Endothelial cell of umbilical vein (primary cell): Measurements from ENCODE around the gene ICE2. TPM values are rescaled to one million over a fixed set of nuclear protein-coding genes. Genes with fewer than 3 reads are reported as not detected.
"Not testable (repeated sequence)": the region's sequence is repeated elsewhere in the genome, so short reads cannot be mapped to it uniquely, and the experiment has no call there.

Experiments used
- BruUV-seq: library from RNA; stranded (reverse); fragments of 400-500 nt; replicated peaks from 2 replicates; lab custom pipeline; 2021; lab: Mats Ljungman, UMichigan
- CTCF ChIA-PET: fragments of 300-600, 350-600 bp; sonication (Branson Sonifier 250); formaldehyde crosslinking; loops from one replicate; lab custom pipeline; 2021; ENCODE audit warnings: antibody characterized with exemption, inconsistent platforms; lab: Charles Lee
- POLR2A ChIA-PET: fragments of 300-600, 350-600 bp; sonication (Branson Sonifier 250); formaldehyde crosslinking; loops from one replicate; lab custom pipeline; 2021; ENCODE audit warnings: antibody characterized with exemption, inconsistent platforms; lab: Charles Lee
- DNase-seq: peaks from one replicate; pipeline ENCODE4 v3.0.0-alpha.2; 2011; ENCODE audit warnings: low read depth, low spot score
- FAIRE-seq: peaks from 2 replicates; lab custom pipeline; 2011; peaks lifted over from hg19 to GRCh38; lab: Jason Lieb, UNC
- H2AFZ ChIP-seq: 2 replicates; pipeline ENCODE4 v1.6.0; 2012; ENCODE audit warnings: low read depth, low read length, control low read depth, inconsistent platforms
- H3K27ac ChIP-seq: 2 replicates; pipeline ENCODE4 v1.5.1; 2011; ENCODE audit warnings: low read depth, mild to moderate bottlenecking, control low read depth, low read length, moderate library complexity; ENCODE audit not compliant: insufficient read depth
- H3K27me3 ChIP-seq, 2 experiments: 2 replicates each; pipeline versions ENCODE4 v1.6.0 to v1.6.1; 2011; ENCODE audit warnings: low read length in 2 of 2, mixed read lengths in 1 of 2; ENCODE audit not compliant: control insufficient read depth in 2 of 2, insufficient read depth in 2 of 2
- H3K36me3 ChIP-seq, 2 experiments: 2 replicates in 1 of 2; 3 replicates in 1 of 2; pipeline ENCODE4 v1.5.1; 2011; ENCODE audit warnings: low read length in 2 of 2, mild to moderate bottlenecking in 1 of 2, moderate library complexity in 1 of 2; ENCODE audit not compliant: control insufficient read depth in 2 of 2, insufficient read depth in 2 of 2; ENCODE audit errors: extremely low read depth in 1 of 2
- H3K4me1 ChIP-seq: 3 replicates; pipeline ENCODE4 v1.5.1; 2011; ENCODE audit warnings: mild to moderate bottlenecking, low read length; ENCODE audit not compliant: control insufficient read depth, insufficient read depth; ENCODE audit errors: extremely low read depth
- H3K4me2 ChIP-seq: 2 replicates; pipeline ENCODE4 v1.6.1; 2011; ENCODE audit warnings: low read length, control low read depth, mixed read lengths; ENCODE audit not compliant: insufficient read depth
- H3K4me3 ChIP-seq, 3 experiments: fragments of 200-600 bp in 1 of 3; sonication (generic), shearing (Covaris generic) in 1 of 3; replicated peaks in 1 of 3; 2 replicates each; pipeline ENCODE4 v1.5.1; 2011 to 2016; ENCODE audit warnings: control low read depth in 3 of 3, low read length in 3 of 3, mild to moderate bottlenecking in 2 of 3, inconsistent platforms in 1 of 3, low read depth in 1 of 3, moderate library complexity in 1 of 3; ENCODE audit not compliant: insufficient read depth in 1 of 3
- H3K79me2 ChIP-seq: 2 replicates; pipeline ENCODE4 v1.6.0; 2012; ENCODE audit warnings: low read length, inconsistent platforms; ENCODE audit not compliant: control insufficient read depth, insufficient read depth
- H3K9ac ChIP-seq: replicated peaks from 2 replicates; pipeline ENCODE3; 2011; ENCODE audit warnings: low read length, control low read depth; ENCODE audit not compliant: insufficient read depth; ENCODE audit errors: extremely low read depth
- H3K9me1 ChIP-seq: replicated peaks from 3 replicates; pipeline ENCODE4 v1.6.0; 2011; ENCODE audit warnings: mild to moderate bottlenecking, low read length; ENCODE audit not compliant: control insufficient read depth, insufficient read depth; ENCODE audit errors: extremely low read depth
- H3K9me3 ChIP-seq: replicated peaks from 2 replicates; pipeline ENCODE4 v1.5.1; 2012; ENCODE audit warnings: low read length, inconsistent platforms; ENCODE audit not compliant: control insufficient read depth, insufficient read depth
- H4K20me1 ChIP-seq: replicated peaks from 2 replicates; pipeline ENCODE3; 2011; ENCODE audit warnings: mild to moderate bottlenecking, low read length; ENCODE audit not compliant: control insufficient read depth, insufficient read depth; ENCODE audit errors: extremely low read depth
- FOS ChIP-seq: IDR thresholded peaks from 2 replicates; pipeline ENCODE4 v1.6.1; 2011; ENCODE audit warnings: mild to moderate bottlenecking, low read length, moderate library complexity, borderline replicate concordance; ENCODE audit not compliant: insufficient read depth
- GATA2 ChIP-seq: IDR thresholded peaks from 2 replicates; pipeline ENCODE4 v1.7.0; 2011; ENCODE audit warnings: low read depth, mild to moderate bottlenecking, moderate library complexity, mixed read lengths, low read length; ENCODE audit not compliant: insufficient read length, insufficient read depth
- JUN ChIP-seq: IDR thresholded peaks from 2 replicates; pipeline ENCODE4 v1.6.1; 2011; ENCODE audit warnings: borderline replicate concordance, low read depth; ENCODE audit not compliant: insufficient read length, insufficient read depth
- POLR2A ChIP-seq: IDR thresholded peaks from 2 replicates; pipeline ENCODE4 v1.6.1; 2012; ENCODE audit warnings: low read depth, mild to moderate bottlenecking, control low read depth, low read length
- dilution Hi-C: fragments of 300-500 bp; cut with MboI; formaldehyde crosslinking; loops from one replicate; pipeline ENCODE4 v1.15.0; 2019; ENCODE audit warnings: low sequenced_read_pairs; ENCODE audit not compliant: extremely low pct_ligation_motif_present
- intact Hi-C: fragments of 100-400 bp; cut with micrococcal nuclease; formaldehyde crosslinking; loops from one replicate; pipeline ENCODE4 v1.10.0; 2022
- polyA plus RNA-seq, 4 experiments: library from polyadenylated mRNA; depleted of rRNA in 3 of 4; stranded (reverse) in 3 of 4; unstranded in 1 of 4; fragments of >200 nt; gene quantifications; 2 replicates each; pipeline versions ENCODE4 v1.2.1 to v1.2.3, GENCODE V29; 2011 to 2012; ENCODE audit warnings: missing spikeins in 1 of 4
- total RNA-seq: library from RNA; stranded (reverse); gene quantifications from 2 replicates; pipeline ENCODE4 v1.2.3, GENCODE V29; 2021

The ICE2 gene
- total and polyA plus RNA-seq, 2 donors (not counting 3 experiments of a cell fraction or from before 2014, with no cell fraction given), result 22.1 to 57.0 TPM

DNA sequence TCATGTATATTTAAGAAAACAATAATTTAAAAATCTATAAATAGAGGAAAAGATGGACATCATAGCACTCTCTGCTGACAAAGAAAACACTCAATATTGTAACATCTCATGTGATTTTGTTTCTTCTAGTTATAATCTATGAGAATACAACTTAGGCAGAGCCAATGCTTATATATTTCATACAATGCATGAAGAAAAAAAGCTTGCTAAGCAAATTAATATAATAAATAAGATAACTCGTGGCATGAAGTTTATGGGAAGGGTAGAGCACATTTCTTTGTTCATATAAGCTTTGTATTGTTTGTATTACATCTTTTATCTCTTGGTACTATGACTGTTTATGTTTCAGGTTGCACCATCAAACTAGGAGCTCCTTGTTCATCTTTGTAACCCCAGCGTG is 73.5 kb downstream of the ICE2 start:
- dilution Hi-C loops (no loop called here), intact Hi-C loops (no loop called here)
- FAIRE-seq (no peak), DNase-seq (no peak)
- H3K36me3 ChIP-seq, result no peaks in the 10 kb centered on the region
- no peaks in the 10 kb centered on the region for H3K27me3 ChIP-seq
- no peaks in the 10 kb centered on the region for H3K79me2 ChIP-seq
- TF ChIP-seq GATA2 (no peak), FOS (no peak), POLR2A (no peak), JUN (no peak)
- H3K9me3 ChIP-seq, result no peaks in the 10 kb centered on the region
- no peaks in the 10 kb centered on the region for H4K20me1 ChIP-seq
- H3K4me1 ChIP-seq, result peaks cover 40% of the 10 kb centered on the region
- no peak overlapping the region for H3K4me2 ChIP-seq
- H3K9ac ChIP-seq, result no peak overlapping the region
- no TSS peak for BruUV-seq
- H3K27ac ChIP-seq, result no peak overlapping the region
- H3K9me1 ChIP-seq, result no peaks in the 10 kb centered on the region
- ChIA-PET POLR2A (no interaction called here), CTCF (interaction anchor here (2.4 kb wide), 2 partner anchors 7 to 39 kb away, joined by 8 to 12 read pairs; partner anchors contain the start of gene ANXA2)
- H3K4me3 ChIP-seq, result no peak overlapping the region
- H2AFZ ChIP-seq, result no peak overlapping the region

DNA sequence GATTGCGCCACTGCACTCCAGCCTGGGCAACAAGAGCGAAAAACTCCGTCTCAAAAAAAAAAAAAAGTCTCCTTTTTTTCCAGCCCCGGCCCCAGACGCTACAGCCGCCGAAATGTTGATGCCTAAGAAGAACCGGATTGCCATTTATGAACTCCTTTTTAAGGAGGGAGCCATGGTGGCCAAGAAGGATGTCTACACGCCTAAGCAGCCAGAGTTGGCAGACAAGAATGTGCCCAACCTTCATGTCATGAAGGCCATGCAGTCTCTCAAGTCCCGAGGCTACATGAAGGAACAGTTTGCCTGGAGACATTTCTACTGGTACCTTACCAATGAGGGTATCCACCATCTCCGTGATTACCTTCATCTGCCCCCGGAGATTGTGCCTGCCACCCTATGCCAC is 74.6 kb downstream of the ICE2 start:
- POLR2A ChIA-PET, H3K27me3 ChIP-seq, H3K9me3 ChIP-seq, H3K36me3 ChIP-seq, H4K20me1 ChIP-seq, H3K79me2 ChIP-seq, FAIRE-seq, DNase-seq, H3K4me2 ChIP-seq, H2AFZ ChIP-seq, H3K4me3 ChIP-seq, H3K27ac ChIP-seq, H3K9ac ChIP-seq, intact Hi-C loops, dilution Hi-C loops, H3K9me1 ChIP-seq, BruUV-seq: not testable (repeated sequence)
- CTCF ChIA-PET, result interaction anchor here (0.8 kb wide), 1 partner anchor 18 kb away, joined by 3 read pairs; no protein-coding TSS in a partner anchor
- peaks cover 51% of the 10 kb centered on the region for H3K4me1 ChIP-seq
